IPS-18a (cell line): ENCODE measurements around the gene MLPH.
A peak's percentile ranks its signal among the peaks of the same experiment; 100 is the strongest.

Experiments used
- H3K27ac ChIP-seq: one replicate; pipeline ENCODE4 v1.5.1; 2013; ENCODE audit warnings: low read length
- H3K27me3 ChIP-seq: one replicate; pipeline ENCODE4 v1.6.1; 2013; ENCODE audit warnings: mild to moderate bottlenecking, low read length; ENCODE audit not compliant: control insufficient read depth, insufficient read depth
- H3K36me3 ChIP-seq: one replicate; pipeline ENCODE4 v1.6.1; 2013; ENCODE audit warnings: low read depth, low read length; ENCODE audit not compliant: control insufficient read depth
- H3K4me1 ChIP-seq: one replicate; pipeline ENCODE4 v1.6.1; 2013; ENCODE audit warnings: low read depth, low read length; ENCODE audit not compliant: control insufficient read depth
- H3K4me3 ChIP-seq: one replicate; pipeline ENCODE4 v1.5.1; 2013; ENCODE audit warnings: low read length
- H3K9ac ChIP-seq: one replicate; pipeline ENCODE4 v1.6.1; 2013; ENCODE audit warnings: mild to moderate bottlenecking, low read length, moderate library complexity
- H3K9me3 ChIP-seq: one replicate; pipeline ENCODE4 v1.6.1; 2013; ENCODE audit warnings: low read depth, low read length; ENCODE audit not compliant: control insufficient read depth

MLPH gene

DNA sequence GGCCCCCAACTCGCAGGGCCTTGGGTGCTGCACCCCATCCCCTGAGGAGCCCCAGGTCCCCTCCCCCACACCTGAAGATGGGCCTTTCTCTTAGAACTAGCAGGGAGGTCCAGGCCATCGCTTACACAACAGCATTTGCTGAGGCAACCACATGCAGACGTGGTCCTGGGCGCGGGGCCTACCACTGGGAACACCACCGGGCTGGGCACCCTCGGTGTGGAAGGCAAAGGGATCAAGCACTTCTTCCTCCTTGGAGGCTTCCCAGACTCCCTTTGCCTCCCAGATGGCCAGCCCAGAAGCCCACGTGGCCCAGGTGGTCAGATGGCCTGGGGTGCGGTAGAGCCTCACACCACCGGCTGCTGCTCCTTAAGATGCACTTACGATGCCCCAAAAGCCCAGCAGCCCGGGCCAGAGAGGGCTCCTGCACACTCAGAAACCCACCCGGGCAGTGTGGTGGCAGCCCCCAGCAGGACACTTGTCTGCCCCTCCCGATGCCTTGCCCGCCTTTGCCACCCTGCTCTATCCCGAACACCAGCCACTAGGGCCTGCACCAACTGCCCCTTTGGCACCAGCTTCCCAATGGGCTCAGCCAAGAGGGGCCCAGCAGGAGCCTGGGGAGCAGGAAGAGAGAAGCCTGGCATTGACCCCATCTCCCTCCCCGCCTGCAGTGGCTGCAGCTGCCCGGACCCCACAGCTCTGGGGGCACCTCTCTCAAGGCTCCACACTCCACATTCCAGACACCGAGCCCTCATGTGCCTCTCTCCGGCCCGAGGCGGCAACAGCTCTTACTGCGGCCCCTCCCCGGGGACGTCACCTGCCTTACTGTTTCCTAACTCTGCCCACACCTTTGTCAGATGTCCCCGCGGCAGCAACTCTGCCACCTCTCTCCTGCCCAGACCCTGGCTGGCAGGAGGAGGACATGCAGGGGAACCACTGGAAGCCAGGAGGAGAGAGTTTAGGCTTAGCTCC is 13.9 kb upstream of the MLPH start:
- H3K27me3 ChIP-seq, result peaks cover 27% of the 10 kb centered on the region
- H3K9me3 ChIP-seq, result no peaks in the 10 kb centered on the region
- H3K4me3 ChIP-seq, result no peak overlapping the region
- H3K4me1 ChIP-seq, result no peaks in the 10 kb centered on the region
- no peaks in the 10 kb centered on the region for H3K36me3 ChIP-seq
- H3K9ac ChIP-seq, result no peak overlapping the region
- no peak overlapping the region for H3K27ac ChIP-seq

DNA sequence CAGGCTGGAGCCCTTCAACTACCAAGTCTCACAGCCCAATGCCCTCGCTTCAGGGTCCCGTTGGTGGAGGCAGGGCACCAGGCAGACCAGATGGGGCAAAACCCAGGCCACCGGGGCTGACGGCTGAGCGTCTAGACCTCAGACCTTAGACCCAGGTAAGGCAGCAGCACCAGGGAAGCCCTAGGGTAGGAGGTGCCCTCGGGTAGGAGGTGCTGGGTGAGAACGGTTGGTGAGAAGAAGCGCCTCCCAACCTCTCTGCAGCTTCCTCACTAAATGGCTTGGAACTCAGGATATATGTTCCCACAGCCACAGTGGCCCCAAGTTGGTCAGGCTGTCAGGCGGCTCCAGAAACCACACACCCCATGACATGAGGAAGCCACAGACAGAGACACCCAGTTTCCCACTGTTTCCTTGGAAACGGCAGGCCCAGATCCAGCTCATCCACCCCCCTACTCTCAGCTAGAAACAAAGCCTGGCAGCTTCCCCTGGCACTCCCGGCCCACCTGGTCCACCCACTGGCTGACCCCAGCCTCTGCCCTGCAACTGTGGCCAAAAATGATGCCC is 13.1 kb upstream of the MLPH start:
- Histone ChIP-seq H3K4me3 (no peak overlapping the region), H3K9me3 (no peaks in the 10 kb centered on the region), H3K27ac (no peak overlapping the region), H3K36me3 (no peaks in the 10 kb centered on the region), H3K9ac (no peak overlapping the region), H3K4me1 (no peaks in the 10 kb centered on the region), H3K27me3 (peaks cover 35% of the 10 kb centered on the region)

DNA sequence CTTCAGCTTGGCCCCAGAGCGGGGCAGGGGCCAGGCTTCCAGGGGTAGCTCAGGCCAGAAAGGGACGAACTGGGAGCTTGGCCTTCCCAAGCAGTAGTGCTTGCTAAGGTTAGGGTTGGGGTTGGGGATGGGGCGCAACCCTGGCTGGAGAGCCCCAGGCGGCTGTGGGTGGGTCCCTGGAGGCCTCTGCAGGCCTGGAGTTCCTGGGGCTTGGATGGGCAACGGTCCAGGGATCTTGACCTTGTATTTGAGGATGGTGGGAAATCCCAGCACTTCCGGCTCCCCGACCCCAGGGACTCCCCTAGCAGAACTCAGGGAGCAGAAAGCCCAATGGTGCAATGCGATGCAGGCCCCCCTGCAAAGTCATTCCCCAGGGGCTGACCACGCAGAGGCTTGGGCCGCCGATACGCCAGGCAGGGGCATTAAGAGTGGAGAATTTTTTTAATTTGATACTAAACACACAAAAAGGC is 12.6 kb upstream of the MLPH start:
- Histone ChIP-seq H3K27me3 (peaks cover 40% of the 10 kb centered on the region), H3K9me3 (no peaks in the 10 kb centered on the region), H3K36me3 (no peaks in the 10 kb centered on the region), H3K4me3 (peak overlapping the region; percentile 65), H3K27ac (no peak overlapping the region), H3K9ac (peak overlapping the region; percentile 67), H3K4me1 (no peaks in the 10 kb centered on the region)

DNA sequence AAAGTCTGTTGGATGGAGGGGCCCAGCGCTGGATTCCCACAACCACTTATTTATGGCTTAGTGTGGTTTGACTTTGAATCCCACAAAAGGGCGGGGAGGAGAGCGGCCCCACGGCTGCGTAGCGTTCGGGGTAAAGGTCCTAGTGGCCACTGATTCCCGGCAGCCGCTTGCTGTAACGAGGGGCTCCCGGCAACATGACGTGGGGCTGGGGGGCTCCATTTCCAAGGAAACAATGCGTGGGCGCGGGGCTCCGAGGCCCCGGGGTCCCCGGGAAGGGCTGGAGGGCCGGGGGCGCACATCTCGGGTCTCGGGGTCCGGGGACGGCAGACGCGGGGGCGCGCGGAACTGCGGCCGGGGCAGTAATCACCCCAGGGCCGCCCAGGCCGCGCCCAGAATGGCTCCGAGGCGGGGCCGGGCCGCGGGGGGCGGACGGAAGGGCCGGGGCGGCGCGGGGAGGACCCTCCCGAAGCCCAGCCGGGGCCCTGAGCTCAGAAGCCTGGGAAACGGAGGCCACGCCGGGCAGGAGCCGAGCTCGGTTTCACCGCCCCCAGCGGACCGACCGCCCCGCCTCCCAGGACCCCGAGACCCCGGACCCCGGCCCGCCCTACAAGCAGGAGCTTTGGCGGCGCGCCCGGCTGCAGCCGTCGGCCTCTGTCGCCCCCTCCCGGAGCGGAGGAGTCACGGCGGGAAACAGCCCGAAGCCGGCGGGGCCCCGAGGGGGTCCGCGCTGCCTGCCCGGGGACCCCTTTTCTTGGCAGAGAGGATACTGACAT is 11.9 kb upstream of the MLPH start:
- no peaks in the 10 kb centered on the region for H3K9me3 ChIP-seq
- H3K4me1 ChIP-seq, result no peaks in the 10 kb centered on the region

DNA sequence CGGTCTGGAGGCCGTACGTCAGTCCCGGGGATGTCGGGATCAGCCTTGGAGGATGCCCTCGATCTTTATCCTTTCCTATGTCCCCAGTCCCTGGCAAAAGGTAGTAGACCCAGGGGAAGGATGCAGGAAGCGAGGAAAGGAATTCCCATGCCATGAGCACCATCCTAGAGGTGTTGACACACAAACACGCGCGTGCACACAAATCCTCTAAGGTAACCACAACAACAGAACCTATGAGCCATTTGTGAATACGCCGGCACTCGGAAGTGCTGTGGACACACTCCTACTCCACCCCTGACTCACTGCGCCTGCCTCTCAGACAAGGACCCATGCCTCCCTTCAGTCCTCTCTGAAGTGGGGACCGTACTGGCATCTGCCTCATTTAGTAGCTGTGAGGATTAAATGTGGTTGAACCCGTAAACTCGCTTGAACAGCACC is 11.3 kb upstream of the MLPH start:
- Histone ChIP-seq H3K4me3 (peak overlapping the region; percentile 65), H3K9me3 (no peaks in the 10 kb centered on the region), H3K27ac (no peak overlapping the region), H3K9ac (no peak overlapping the region), H3K36me3 (no peaks in the 10 kb centered on the region), H3K27me3 (peaks cover 49% of the 10 kb centered on the region), H3K4me1 (no peaks in the 10 kb centered on the region)

More for the DNA sequence above, 11.9 kb upstream of the MLPH start:
- peak overlapping the region; percentile 65 for H3K4me3 ChIP-seq
- peak overlapping the region; percentile 67 for H3K9ac ChIP-seq
- H3K27ac ChIP-seq, result no peak overlapping the region
- H3K36me3 ChIP-seq, result no peaks in the 10 kb centered on the region
- peaks cover 46% of the 10 kb centered on the region for H3K27me3 ChIP-seq

DNA sequence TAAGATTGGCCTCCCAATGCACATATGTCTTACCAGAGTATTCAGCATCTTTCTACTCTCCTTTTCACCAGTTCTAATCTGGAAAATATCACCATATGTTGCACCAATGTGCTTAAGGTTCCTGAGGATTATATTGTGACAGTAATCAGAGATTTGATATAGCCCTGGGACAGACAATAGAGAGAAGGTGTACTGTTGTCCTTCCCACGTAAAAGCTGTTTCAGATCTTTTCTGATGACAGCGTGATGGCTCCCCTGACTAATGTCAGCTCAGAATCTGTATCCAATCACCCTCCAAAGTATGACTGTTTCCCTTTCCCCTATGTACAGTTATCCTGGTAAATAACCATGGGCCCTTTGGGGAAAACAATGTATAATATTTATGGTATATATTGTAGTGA is 9.0 kb upstream of the MLPH start:
- H3K27me3 ChIP-seq, result peaks cover 55% of the 10 kb centered on the region
- H3K9ac ChIP-seq, result no peak overlapping the region
- no peak overlapping the region for H3K27ac ChIP-seq
- no peak overlapping the region for H3K4me3 ChIP-seq
- no peaks in the 10 kb centered on the region for H3K36me3 ChIP-seq
- no peaks in the 10 kb centered on the region for H3K9me3 ChIP-seq
- no peaks in the 10 kb centered on the region for H3K4me1 ChIP-seq

DNA sequence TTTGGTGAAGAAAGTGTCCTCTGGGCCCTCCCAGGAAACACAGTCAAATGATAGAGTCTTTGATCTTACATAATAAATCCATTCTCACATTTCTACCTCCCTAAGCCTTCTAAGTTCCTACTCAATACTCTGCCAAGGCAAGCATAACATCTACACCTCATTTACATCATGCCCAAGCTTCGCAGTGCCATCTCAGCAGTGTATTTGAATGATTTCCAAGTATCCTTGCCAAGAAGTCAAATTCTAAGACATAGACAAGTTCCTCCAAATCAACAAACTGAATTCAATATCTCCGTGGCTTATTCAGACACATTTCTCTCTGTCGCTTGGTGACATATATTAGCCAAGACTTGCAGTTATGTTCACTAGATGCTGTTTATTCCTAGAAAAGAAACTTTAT is 8.1 kb upstream of the MLPH start:
- Histone ChIP-seq H3K36me3 (no peaks in the 10 kb centered on the region), H3K9me3 (no peaks in the 10 kb centered on the region), H3K27ac (no peak overlapping the region), H3K9ac (no peak overlapping the region), H3K4me1 (no peaks in the 10 kb centered on the region), H3K4me3 (no peak overlapping the region), H3K27me3 (peaks cover 55% of the 10 kb centered on the region)

DNA sequence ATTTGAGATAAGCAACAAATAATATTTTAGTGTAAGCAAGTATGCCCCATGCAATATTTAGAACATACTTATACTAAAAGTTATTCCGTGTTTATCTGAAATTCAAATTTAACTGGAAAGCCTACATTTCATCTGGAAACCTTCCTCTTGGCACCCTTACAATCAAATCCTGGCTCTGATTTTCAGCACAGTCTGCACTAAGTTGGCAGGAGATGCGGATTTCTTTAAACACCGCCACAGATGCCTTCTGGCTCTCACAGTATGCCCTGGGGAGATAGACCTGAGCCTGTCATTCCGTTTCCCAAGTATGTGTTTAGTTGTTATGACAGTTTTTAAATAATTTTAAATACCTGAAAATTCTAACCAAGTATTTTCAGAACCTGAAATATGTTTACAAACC is 7.3 kb upstream of the MLPH start:
- Histone ChIP-seq H3K36me3 (no peaks in the 10 kb centered on the region), H3K27me3 (peaks cover 61% of the 10 kb centered on the region), H3K27ac (no peak overlapping the region), H3K4me1 (no peaks in the 10 kb centered on the region), H3K9me3 (no peaks in the 10 kb centered on the region), H3K4me3 (no peak overlapping the region), H3K9ac (no peak overlapping the region)

DNA sequence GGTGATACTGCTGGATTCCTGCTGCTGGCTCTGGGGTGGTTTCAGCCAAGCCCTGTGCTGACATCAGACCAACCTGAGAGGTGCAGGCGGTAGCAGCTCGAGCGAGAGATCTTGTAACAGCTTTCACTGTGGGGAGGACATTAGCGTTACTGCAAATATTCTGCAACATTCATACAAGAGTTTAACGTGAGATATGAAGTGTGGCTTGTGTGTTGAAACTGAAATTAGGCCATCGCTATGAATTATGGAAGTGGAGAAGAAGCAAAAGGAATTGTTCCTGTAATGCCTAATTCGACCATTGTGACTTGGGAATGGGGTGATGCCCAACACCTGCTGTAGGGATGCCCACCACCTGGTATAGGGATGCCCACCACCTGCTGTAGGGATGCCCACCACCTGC is 6.5 kb upstream of the MLPH start:
- peaks cover 68% of the 10 kb centered on the region for H3K27me3 ChIP-seq

DNA sequence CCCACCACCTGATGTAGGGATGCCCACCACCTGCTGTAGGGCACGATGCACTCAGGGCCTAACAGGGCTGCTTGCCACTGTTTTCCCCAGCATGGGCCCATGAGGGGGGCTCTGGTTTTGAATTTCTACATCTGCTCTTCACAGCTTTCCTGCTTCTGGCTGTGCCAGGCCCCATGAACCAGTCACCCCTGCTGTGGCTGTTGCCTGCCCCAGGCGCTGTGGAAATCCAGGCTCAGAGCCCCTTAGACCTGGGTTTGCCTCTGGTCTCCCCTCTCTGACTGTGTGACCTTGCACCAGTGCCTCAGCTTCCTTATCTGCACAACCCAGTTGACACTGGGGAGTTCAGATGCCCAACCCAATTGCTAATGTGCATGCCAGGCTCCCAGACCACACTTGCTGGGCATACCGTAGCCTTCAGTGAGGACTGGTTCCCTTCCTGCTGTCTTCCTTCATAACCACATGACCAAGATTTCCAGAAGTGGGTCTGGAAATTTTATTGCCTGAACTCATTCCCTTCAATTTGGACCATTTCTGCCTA is 6.0 kb upstream of the MLPH start:
- Histone ChIP-seq H3K4me1 (peaks cover 5% of the 10 kb centered on the region), H3K27me3 (peaks cover 68% of the 10 kb centered on the region), H3K9ac (no peak overlapping the region), H3K36me3 (no peaks in the 10 kb centered on the region), H3K27ac (no peak overlapping the region), H3K9me3 (no peaks in the 10 kb centered on the region), H3K4me3 (no peak overlapping the region)

More for the DNA sequence above, 6.5 kb upstream of the MLPH start:
- Histone ChIP-seq H3K36me3 (no peaks in the 10 kb centered on the region), H3K4me3 (no peak overlapping the region), H3K9ac (no peak overlapping the region), H3K9me3 (no peaks in the 10 kb centered on the region), H3K27ac (no peak overlapping the region), H3K4me1 (no peaks in the 10 kb centered on the region)

DNA sequence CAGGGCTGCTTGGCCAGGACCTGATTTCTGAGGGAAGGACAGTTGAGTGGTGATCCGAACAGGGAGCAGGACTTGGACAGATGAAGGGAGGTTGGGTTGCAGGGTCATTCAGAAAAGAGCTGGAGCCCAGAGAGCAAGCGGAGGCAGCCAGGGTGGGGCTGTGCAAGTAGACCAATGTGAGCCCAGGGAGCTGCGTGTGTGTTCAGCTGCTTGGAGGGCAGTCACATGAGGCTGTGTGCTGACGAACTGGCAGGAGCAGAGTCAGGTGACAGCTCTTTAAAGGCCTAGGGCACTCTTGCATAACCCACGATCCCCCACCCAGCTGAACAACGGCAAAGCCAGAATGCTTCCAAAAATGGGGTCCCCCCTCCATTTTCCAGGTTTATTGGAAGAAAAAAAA is 4.6 kb upstream of the MLPH start:
- no peak overlapping the region for H3K27ac ChIP-seq
- H3K9ac ChIP-seq, result no peak overlapping the region
- no peak overlapping the region for H3K4me3 ChIP-seq
- H3K27me3 ChIP-seq, result peaks cover 68% of the 10 kb centered on the region
- H3K9me3 ChIP-seq, result no peaks in the 10 kb centered on the region
- no peaks in the 10 kb centered on the region for H3K36me3 ChIP-seq
- H3K4me1 ChIP-seq, result peaks cover 5% of the 10 kb centered on the region
